Neural cell (in vitro differentiated cells): ENCODE data around the gene PPP1R14B. TPM values are rescaled to one million over a fixed set of nuclear protein-coding genes. Genes with fewer than 3 reads are reported as not detected.

Source experiments
- H2AFZ ChIP-seq: fragments of 200-600, 300-800 bp; sonication (generic), shearing (Covaris generic); 2 replicates; pipeline ENCODE4 v1.6.0; 2014; ENCODE audit warnings: low read depth, mild to moderate bottlenecking, antibody characterized with exemption, low read length, moderate library complexity
- H3F3A ChIP-seq: fragments of 200-600 bp; shearing (Covaris generic); 2 replicates; pipeline ENCODE4 v1.6.1; 2016; ENCODE audit warnings: mild to moderate bottlenecking, moderate library complexity, mixed read lengths, antibody characterized with exemption, low read length; ENCODE audit not compliant: insufficient read depth, poor library complexity, severe bottlenecking
- H3K27ac ChIP-seq: fragments of 200-600, 300-800 bp; sonication (generic), shearing (Covaris generic); 2 replicates; pipeline ENCODE4 v1.5.1; 2014; ENCODE audit warnings: mild to moderate bottlenecking, low read length, moderate library complexity
- H3K27me3 ChIP-seq: fragments of 300-800, 200-600 bp; sonication (generic), shearing (Covaris generic); 2 replicates; pipeline ENCODE4 v1.6.0; 2014; ENCODE audit warnings: mild to moderate bottlenecking, low read depth, low read length, moderate library complexity; ENCODE audit not compliant: insufficient read depth
- H3K36me3 ChIP-seq: fragments of 300-800, 200-600 bp; sonication (generic), shearing (Covaris generic); 2 replicates; pipeline ENCODE4 v1.5.1; 2014; ENCODE audit warnings: mild to moderate bottlenecking, antibody characterized with exemption, low read length, moderate library complexity; ENCODE audit not compliant: insufficient read depth
- H3K4me2 ChIP-seq: fragments of 300-800, 200-600 bp; sonication (generic), shearing (Covaris generic); 2 replicates; pipeline ENCODE4 v1.6.0; 2014; ENCODE audit warnings: mild to moderate bottlenecking, low read length
- H3K4me3 ChIP-seq: fragments of 300-800, 200-600 bp; sonication (generic), shearing (Covaris generic); 2 replicates; pipeline ENCODE4 v1.5.1; 2014; ENCODE audit warnings: mild to moderate bottlenecking, low read length, moderate library complexity
- H3K79me2 ChIP-seq: fragments of 200-600 bp; shearing (Covaris generic); replicated peaks from 2 replicates; pipeline ENCODE4 v1.6.0; 2014; ENCODE audit warnings: mild to moderate bottlenecking, low read length, moderate library complexity; ENCODE audit not compliant: insufficient read depth
- H3K9ac ChIP-seq: fragments of 300-800, 200-600 bp; sonication (generic), shearing (Covaris generic); 2 replicates; pipeline ENCODE4 v1.6.1; 2016; ENCODE audit warnings: mild to moderate bottlenecking, low read length, mixed read lengths
- H3K9me2 ChIP-seq: fragments of 200-600 bp; shearing (Covaris generic); 2 replicates; pipeline ENCODE4 v1.6.1; 2016; ENCODE audit warnings: mild to moderate bottlenecking, low read length, mixed read lengths; ENCODE audit not compliant: insufficient read depth
- H3K9me3 ChIP-seq: fragments of 200-600, 300-800 bp; sonication (generic), shearing (Covaris generic); 2 replicates; pipeline ENCODE4 v1.6.1; 2016; ENCODE audit warnings: mild to moderate bottlenecking, mixed run types, low read length, moderate library complexity, mixed read lengths
- H4K20me1 ChIP-seq: fragments of 200-600 bp; shearing (Covaris generic); 2 replicates; pipeline ENCODE4 v1.6.1; 2016; ENCODE audit warnings: mild to moderate bottlenecking, mixed run types; ENCODE audit not compliant: insufficient read depth
- CTCF ChIP-seq: fragments of 450-650 bp; IDR thresholded peaks from 2 replicates; pipeline ENCODE4 v1.5.1; 2014; ENCODE audit warnings: antibody characterized with exemption, mild to moderate bottlenecking, moderate library complexity; ENCODE audit not compliant: poor library complexity, severe bottlenecking
- EP300 ChIP-seq: fragments of 450-650 bp; conservative IDR thresholded peaks from 2 replicates; pipeline ENCODE4 v1.6.1; 2014; ENCODE audit warnings: antibody characterized with exemption, mild to moderate bottlenecking, moderate library complexity; ENCODE audit not compliant: poor library complexity, severe bottlenecking
- EZH2 ChIP-seq: fragments of 200-600, 300-800 bp; shearing (Covaris generic), sonication (generic); IDR thresholded peaks from 2 replicates; pipeline ENCODE4 v1.6.1; 2014; ENCODE audit warnings: antibody characterized with exemption, low read length, borderline replicate concordance, mild to moderate bottlenecking; ENCODE audit not compliant: insufficient read depth, poor library complexity, severe bottlenecking
- MXI1 ChIP-seq: fragments of 450-650 bp; conservative IDR thresholded peaks from 2 replicates; pipeline ENCODE4 v1.6.1; 2014; ENCODE audit warnings: antibody characterized with exemption, mild to moderate bottlenecking; ENCODE audit not compliant: poor library complexity, severe bottlenecking
- POLR2AphosphoS5 ChIP-seq: IDR thresholded peaks from 2 replicates; pipeline ENCODE4 v1.6.1; 2012
- RAD21 ChIP-seq: fragments of 450-650 bp; conservative IDR thresholded peaks from 2 replicates; pipeline ENCODE4 v1.6.1; 2014; ENCODE audit warnings: antibody characterized with exemption, mild to moderate bottlenecking, moderate library complexity
- REST ChIP-seq: IDR thresholded peaks from 2 replicates; pipeline ENCODE4 v1.6.1; 2012; ENCODE audit warnings: borderline replicate concordance
- SMC3 ChIP-seq: fragments of 450-650 bp; conservative IDR thresholded peaks from 2 replicates; pipeline ENCODE4 v1.6.1; 2014; ENCODE audit warnings: antibody characterized with exemption, mild to moderate bottlenecking, moderate library complexity; ENCODE audit not compliant: poor library complexity
- TAF1 ChIP-seq: IDR thresholded peaks from 2 replicates; pipeline ENCODE4 v1.6.1; 2012; ENCODE audit warnings: low read depth
- polyA plus RNA-seq: library from polyadenylated mRNA; depleted of rRNA; stranded (reverse); fragments of >200 nt; gene quantifications from 2 replicates; pipeline ENCODE4 v1.2.3, GENCODE V29; 2014

Gene PPP1R14B
- polyA plus RNA-seq, 1 donor from 2014 or later: 400 TPM

- no peak overlapping the region for H3K9ac ChIP-seq
- H3F3A ChIP-seq: peaks cover 4% of the 10 kb centered on the region
- no peak overlapping the region for H3K4me3 ChIP-seq
- no peaks in the 10 kb centered on the region for H3K9me2 ChIP-seq
- H2AFZ ChIP-seq: no peak overlapping the region
- TF ChIP-seq MXI1 (no peak), CTCF (no peak), TAF1 (no peak), POLR2AphosphoS5 (no peak)
- H3K9me3 ChIP-seq: no peaks in the 10 kb centered on the region
- no peaks in the 10 kb centered on the region for H3K27me3 ChIP-seq
- H3K27ac ChIP-seq: no peak overlapping the region
- no peaks in the 10 kb centered on the region for H3K36me3 ChIP-seq
- H3K79me2 ChIP-seq: no peaks in the 10 kb centered on the region
- H4K20me1 ChIP-seq: no peaks in the 10 kb centered on the region
- H3K4me2 ChIP-seq: no peak overlapping the region
Observed at GRCh38 chr11:64275031-64275800, 28.5 kb upstream of the PPP1R14B start.

- no peaks in the 10 kb centered on the region for H3K9me2 ChIP-seq
- H3K4me2 ChIP-seq: peak overlapping the region; percentile 97
- peak; percentile 62 for TF ChIP-seq CTCF
- peak; percentile 49 for TF ChIP-seq TAF1
- TF ChIP-seq RAD21: peak; percentile 70
- peak; percentile 39 for TF ChIP-seq EP300
- TF ChIP-seq REST: no peak
- TF ChIP-seq SMC3: peak; percentile 70
- TF ChIP-seq MXI1: peak; percentile 71
- TF ChIP-seq EZH2: no peak
- peak; percentile 76 for TF ChIP-seq POLR2AphosphoS5
- H3K36me3 ChIP-seq: no peaks in the 10 kb centered on the region
- H3F3A ChIP-seq: peaks cover 6% of the 10 kb centered on the region
- no peaks in the 10 kb centered on the region for H4K20me1 ChIP-seq
- H3K79me2 ChIP-seq: no peaks in the 10 kb centered on the region
- H2AFZ ChIP-seq: peak overlapping the region; percentile 45
- no peaks in the 10 kb centered on the region for H3K9me3 ChIP-seq
- H3K9ac ChIP-seq: peak overlapping the region; percentile 87
- H3K27me3 ChIP-seq: no peaks in the 10 kb centered on the region
- H3K4me3 ChIP-seq: peak overlapping the region; percentile 96
- H3K27ac ChIP-seq: peak overlapping the region; percentile 87
Observed at GRCh38 chr11:64269540-64270220, 22.9 kb upstream of the PPP1R14B start.
